WTC11 (cell line): ENCODE results near the gene STK32B. TPM values are rescaled to one million over a fixed set of nuclear protein-coding genes. Genes with fewer than 3 reads are reported as not detected.

Source experiments
- ATAC-seq: fragments of 200-7000 bp; cut with Tn5 transposase; 2 replicates; pipeline ENCODE4 v1.10.0; 2021; ENCODE audit warnings: mild to moderate bottlenecking, moderate library complexity
- CTCF ChIA-PET: fragments of 300-600 bp; sonication (Branson Sonifier 250); formaldehyde crosslinking; loops from one replicate; lab custom pipeline; 2021; ENCODE audit warnings: antibody characterized with exemption; lab: Charles Lee
- POLR2A ChIA-PET: fragments of 350-600 bp; sonication (Branson Sonifier 250); formaldehyde crosslinking; loops from one replicate; lab custom pipeline; 2021; ENCODE audit warnings: antibody characterized with exemption; lab: Charles Lee
- DNase-seq: peaks from one replicate; pipeline ENCODE4 v3.0.0; 2021; ENCODE audit warnings: low spot score
- H3K27ac Mint-ChIP-seq: 2 replicates; pipeline ENCODE4 v1.8.0; 2021; ENCODE audit warnings: mixed read lengths
- H3K27me3 Mint-ChIP-seq: 2 replicates; pipeline ENCODE4 v1.8.0; 2021; ENCODE audit warnings: low read depth, mild to moderate bottlenecking, moderate library complexity, mixed read lengths
- H3K36me3 Mint-ChIP-seq: 2 replicates; pipeline ENCODE4 v1.8.0; 2021; ENCODE audit warnings: mixed read lengths
- H3K4me1 Mint-ChIP-seq: 2 replicates; pipeline ENCODE4 v1.8.0; 2022; ENCODE audit warnings: mixed read lengths
- H3K4me3 Mint-ChIP-seq: 2 replicates; pipeline ENCODE4 v1.8.0; 2021; ENCODE audit warnings: mild to moderate bottlenecking, moderate library complexity, mixed read lengths
- H3K9me3 Mint-ChIP-seq: 2 replicates; pipeline ENCODE4 v1.8.0; 2021; ENCODE audit warnings: mixed read lengths
- CREB1 ChIP-seq: sonication (generic); formaldehyde crosslinking; IDR thresholded peaks from 2 replicates; pipeline ENCODE4 v1.8.0; 2023; ENCODE audit warnings: mild to moderate bottlenecking, missing genetic modification reagents
- ELF4 ChIP-seq: sonication (generic); formaldehyde crosslinking; IDR thresholded peaks from 2 replicates; pipeline ENCODE4 v1.8.1; 2022; ENCODE audit warnings: low read depth, mild to moderate bottlenecking, moderate library complexity, missing genetic modification reagents
- GRHL2 ChIP-seq: fragments of 250-450 bp; sonication (Bioruptor Pico); IDR thresholded peaks from 2 replicates; pipeline ENCODE4 v1.8.0; 2022; ENCODE audit warnings: mild to moderate bottlenecking, moderate library complexity; ENCODE audit not compliant: insufficient replicate concordance, severe bottlenecking
- NR3C1 ChIP-seq: sonication (generic); formaldehyde crosslinking; conservative IDR thresholded peaks from 2 replicates; pipeline ENCODE4 v1.8.1; 2023; ENCODE audit warnings: low read depth, mild to moderate bottlenecking, missing genetic modification reagents
- PRRX2 ChIP-seq: fragments of 250-450 bp; sonication (Bioruptor Pico); IDR thresholded peaks from 2 replicates; pipeline ENCODE4 v1.8.0; 2021; ENCODE audit warnings: mild to moderate bottlenecking
- ZNF138 ChIP-seq: sonication (generic); formaldehyde crosslinking; conservative IDR thresholded peaks from 2 replicates; pipeline ENCODE4 v1.8.1; 2022; ENCODE audit warnings: mild to moderate bottlenecking, moderate library complexity, missing genetic modification reagents
- ZNF263 ChIP-seq: sonication (generic); formaldehyde crosslinking; IDR thresholded peaks from 2 replicates; pipeline ENCODE4 v1.8.1; 2022; ENCODE audit warnings: low read depth, mild to moderate bottlenecking, moderate library complexity, missing genetic modification reagents
- ZNF396 ChIP-seq: fragments of 250-450 bp; sonication (Bioruptor Pico); IDR thresholded peaks from 2 replicates; pipeline ENCODE4 v1.8.0; 2021; ENCODE audit warnings: mild to moderate bottlenecking, moderate library complexity, borderline replicate concordance
- ZNF671 ChIP-seq: fragments of 250-450 bp; sonication (Bioruptor Pico); IDR thresholded peaks from 2 replicates; pipeline ENCODE4 v1.8.0; 2021; ENCODE audit warnings: mild to moderate bottlenecking
- total RNA-seq: library from RNA; stranded (reverse); gene quantifications from 3 replicates; pipeline ENCODE4 v1.2.3, GENCODE V29; 2021
- TF ChIP-seq, protein P1 (sequence below): sonication (generic); formaldehyde crosslinking; IDR thresholded peaks from 2 replicates; pipeline ENCODE4 v1.8.0; 2022; ENCODE audit warnings: mild to moderate bottlenecking, missing genetic modification reagents
- TF ChIP-seq, protein P2 (sequence below): sonication (generic); formaldehyde crosslinking; IDR thresholded peaks from 2 replicates; pipeline ENCODE4 v1.8.0; 2023; ENCODE audit warnings: mild to moderate bottlenecking, missing genetic modification reagents
- TF ChIP-seq, protein P3 (sequence below): sonication (generic); formaldehyde crosslinking; IDR thresholded peaks from 2 replicates; pipeline ENCODE4 v1.8.1; 2023; ENCODE audit warnings: mild to moderate bottlenecking, missing genetic modification reagents, moderate library complexity
- TF ChIP-seq, protein P4 (sequence below): sonication (generic); formaldehyde crosslinking; IDR thresholded peaks from 2 replicates; pipeline ENCODE4 v1.8.1; 2022; ENCODE audit warnings: low read depth, missing genetic modification reagents, borderline replicate concordance
- TF ChIP-seq, protein P5 (sequence below): sonication (generic); formaldehyde crosslinking; IDR thresholded peaks from 2 replicates; pipeline ENCODE4 v1.8.1; 2022; ENCODE audit warnings: missing genetic modification reagents, borderline replicate concordance
- TF ChIP-seq, protein P6 (sequence below): fragments of 250-450 bp; sonication (Bioruptor Pico); IDR thresholded peaks from 2 replicates; pipeline ENCODE4 v1.9.0; 2021; ENCODE audit warnings: mild to moderate bottlenecking, borderline replicate concordance
- TF ChIP-seq, protein P7 (sequence below): sonication (generic); formaldehyde crosslinking; IDR thresholded peaks from 2 replicates; pipeline ENCODE4 v1.8.0; 2022; ENCODE audit warnings: mild to moderate bottlenecking, missing genetic modification reagents
- TF ChIP-seq, protein P8 (sequence below): sonication (generic); formaldehyde crosslinking; IDR thresholded peaks from 2 replicates; pipeline ENCODE4 v1.8.0; 2023; ENCODE audit warnings: missing genetic modification reagents

The STK32B gene
- total RNA-seq, 1 experiment from 2014 or later = 1.9 TPM

DNA sequence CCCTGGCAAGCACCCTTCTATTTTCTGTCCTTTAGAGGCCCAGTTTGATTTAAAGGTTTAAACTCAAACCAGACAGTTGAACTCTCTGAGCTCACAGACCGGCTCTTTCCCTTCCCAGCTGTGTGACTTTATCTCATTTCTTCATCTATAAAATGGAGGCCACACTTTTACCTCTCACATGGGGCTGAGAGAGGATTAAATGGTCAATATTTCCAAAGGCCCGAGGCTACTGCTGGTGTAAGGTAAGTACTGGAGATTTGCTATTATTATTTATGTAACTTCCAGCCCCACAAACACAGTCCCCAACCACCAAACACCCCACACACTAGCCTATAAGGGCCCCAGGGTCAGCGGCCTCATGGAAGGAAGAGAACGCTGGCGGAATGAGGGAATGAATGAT lies 18.5 kb upstream of the STK32B start (continued):
- TF ChIP-seq, protein P1, sequence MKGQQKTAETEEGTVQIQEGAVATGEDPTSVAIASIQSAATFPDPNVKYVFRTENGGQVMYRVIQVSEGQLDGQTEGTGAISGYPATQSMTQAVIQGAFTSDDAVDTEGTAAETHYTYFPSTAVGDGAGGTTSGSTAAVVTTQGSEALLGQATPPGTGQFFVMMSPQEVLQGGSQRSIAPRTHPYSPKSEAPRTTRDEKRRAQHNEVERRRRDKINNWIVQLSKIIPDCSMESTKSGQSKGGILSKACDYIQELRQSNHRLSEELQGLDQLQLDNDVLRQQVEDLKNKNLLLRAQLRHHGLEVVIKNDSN (CRISPR knock-in tag) = no peak
- no peak for TF ChIP-seq GRHL2

DNA sequence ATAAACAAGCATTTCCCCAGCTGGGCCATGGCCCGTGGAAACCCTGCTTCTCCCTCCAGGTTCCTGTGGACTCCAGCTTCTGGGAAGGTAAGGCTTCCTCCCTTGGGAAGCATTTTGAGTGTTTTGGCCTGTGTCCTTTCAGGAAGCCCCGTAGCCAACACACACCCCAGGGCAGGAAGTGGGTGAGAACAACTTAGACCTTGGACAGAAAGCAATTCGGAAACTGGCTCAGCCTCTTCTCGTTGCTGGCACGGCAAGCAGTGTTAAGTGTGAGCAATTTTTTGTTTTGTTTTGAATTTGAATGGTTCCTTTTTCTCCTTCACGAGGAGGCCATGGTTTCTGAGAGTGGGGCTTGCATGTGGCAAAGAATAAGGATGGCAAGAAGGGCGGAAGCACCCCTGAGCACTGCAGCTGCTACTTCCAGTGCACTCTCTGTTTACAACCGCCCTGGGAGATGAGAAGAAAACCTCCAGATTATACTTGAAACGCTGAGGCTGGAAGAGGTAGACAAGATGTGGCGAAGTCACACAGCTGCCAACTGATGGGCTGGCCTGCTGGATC lies 17.9 kb upstream of the STK32B start:
- Mint-ChIP-seq H3K4me1 (peaks cover 19% of the 10 kb centered on the region), H3K9me3 (0 out of 2 replicates have a peak, but pooled peaks cover 3% of the 10 kb centered on the region), H3K36me3 (no peaks in the 10 kb centered on the region), H3K27ac (no peak overlapping the region), H3K27me3 (peaks cover 15% of the 10 kb centered on the region), H3K4me3 (no peak overlapping the region)
- no peak for DNase-seq
- TF ChIP-seq ZNF138 (CRISPR knock-in tag) (no peak), ELF4 (no peak)
- ATAC-seq = no peak
- POLR2A ChIA-PET = no interaction called here
- CTCF ChIA-PET = no interaction called here

DNA sequence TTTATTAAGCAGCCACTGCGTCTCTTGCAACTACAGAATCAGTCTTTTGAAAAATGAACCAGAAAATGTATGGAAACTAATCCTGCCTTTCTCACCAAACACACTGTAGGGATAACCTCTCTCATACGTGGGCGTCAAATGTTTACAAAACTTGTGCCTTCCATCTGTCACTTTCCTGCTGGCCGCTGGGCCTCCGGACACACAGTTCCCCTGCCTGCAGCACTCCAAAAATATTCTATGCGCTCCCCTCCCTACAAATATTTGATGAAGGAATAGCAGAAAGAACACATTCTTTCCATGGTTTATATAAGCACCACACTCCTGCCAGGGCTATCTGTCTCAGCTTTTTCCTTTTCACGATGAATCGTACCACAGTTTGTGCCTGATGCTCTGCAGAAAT lies 17.1 kb upstream of the STK32B start:
- ChIA-PET POLR2A (no interaction called here), CTCF (no interaction called here)
- peaks cover 10% of the 10 kb centered on the region for H3K27me3 Mint-ChIP-seq
- TF ChIP-seq, protein P2, sequence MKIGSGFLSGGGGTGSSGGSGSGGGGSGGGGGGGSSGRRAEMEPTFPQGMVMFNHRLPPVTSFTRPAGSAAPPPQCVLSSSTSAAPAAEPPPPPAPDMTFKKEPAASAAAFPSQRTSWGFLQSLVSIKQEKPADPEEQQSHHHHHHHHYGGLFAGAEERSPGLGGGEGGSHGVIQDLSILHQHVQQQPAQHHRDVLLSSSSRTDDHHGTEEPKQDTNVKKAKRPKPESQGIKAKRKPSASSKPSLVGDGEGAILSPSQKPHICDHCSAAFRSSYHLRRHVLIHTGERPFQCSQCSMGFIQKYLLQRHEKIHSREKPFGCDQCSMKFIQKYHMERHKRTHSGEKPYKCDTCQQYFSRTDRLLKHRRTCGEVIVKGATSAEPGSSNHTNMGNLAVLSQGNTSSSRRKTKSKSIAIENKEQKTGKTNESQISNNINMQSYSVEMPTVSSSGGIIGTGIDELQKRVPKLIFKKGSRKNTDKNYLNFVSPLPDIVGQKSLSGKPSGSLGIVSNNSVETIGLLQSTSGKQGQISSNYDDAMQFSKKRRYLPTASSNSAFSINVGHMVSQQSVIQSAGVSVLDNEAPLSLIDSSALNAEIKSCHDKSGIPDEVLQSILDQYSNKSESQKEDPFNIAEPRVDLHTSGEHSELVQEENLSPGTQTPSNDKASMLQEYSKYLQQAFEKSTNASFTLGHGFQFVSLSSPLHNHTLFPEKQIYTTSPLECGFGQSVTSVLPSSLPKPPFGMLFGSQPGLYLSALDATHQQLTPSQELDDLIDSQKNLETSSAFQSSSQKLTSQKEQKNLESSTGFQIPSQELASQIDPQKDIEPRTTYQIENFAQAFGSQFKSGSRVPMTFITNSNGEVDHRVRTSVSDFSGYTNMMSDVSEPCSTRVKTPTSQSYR (CRISPR knock-in tag) = no peak
- TF ChIP-seq, protein P3, sequence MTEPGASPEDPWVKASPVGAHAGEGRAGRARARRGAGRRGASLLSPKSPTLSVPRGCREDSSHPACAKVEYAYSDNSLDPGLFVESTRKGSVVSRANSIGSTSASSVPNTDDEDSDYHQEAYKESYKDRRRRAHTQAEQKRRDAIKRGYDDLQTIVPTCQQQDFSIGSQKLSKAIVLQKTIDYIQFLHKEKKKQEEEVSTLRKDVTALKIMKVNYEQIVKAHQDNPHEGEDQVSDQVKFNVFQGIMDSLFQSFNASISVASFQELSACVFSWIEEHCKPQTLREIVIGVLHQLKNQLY (CRISPR knock-in tag) = no peak
- TF ChIP-seq, protein P4, sequence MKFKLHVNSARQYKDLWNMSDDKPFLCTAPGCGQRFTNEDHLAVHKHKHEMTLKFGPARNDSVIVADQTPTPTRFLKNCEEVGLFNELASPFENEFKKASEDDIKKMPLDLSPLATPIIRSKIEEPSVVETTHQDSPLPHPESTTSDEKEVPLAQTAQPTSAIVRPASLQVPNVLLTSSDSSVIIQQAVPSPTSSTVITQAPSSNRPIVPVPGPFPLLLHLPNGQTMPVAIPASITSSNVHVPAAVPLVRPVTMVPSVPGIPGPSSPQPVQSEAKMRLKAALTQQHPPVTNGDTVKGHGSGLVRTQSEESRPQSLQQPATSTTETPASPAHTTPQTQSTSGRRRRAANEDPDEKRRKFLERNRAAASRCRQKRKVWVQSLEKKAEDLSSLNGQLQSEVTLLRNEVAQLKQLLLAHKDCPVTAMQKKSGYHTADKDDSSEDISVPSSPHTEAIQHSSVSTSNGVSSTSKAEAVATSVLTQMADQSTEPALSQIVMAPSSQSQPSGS (CRISPR knock-in tag) = no peak
- H3K9me3 Mint-ChIP-seq = 0 out of 2 replicates have a peak, but pooled peaks cover 3% of the 10 kb centered on the region
- no peak overlapping the region for H3K4me3 Mint-ChIP-seq
- H3K27ac Mint-ChIP-seq = no peak overlapping the region
- no peaks in the 10 kb centered on the region for H3K36me3 Mint-ChIP-seq
- ATAC-seq = no peak
- peaks cover 19% of the 10 kb centered on the region for H3K4me1 Mint-ChIP-seq
- no peak for DNase-seq

DNA sequence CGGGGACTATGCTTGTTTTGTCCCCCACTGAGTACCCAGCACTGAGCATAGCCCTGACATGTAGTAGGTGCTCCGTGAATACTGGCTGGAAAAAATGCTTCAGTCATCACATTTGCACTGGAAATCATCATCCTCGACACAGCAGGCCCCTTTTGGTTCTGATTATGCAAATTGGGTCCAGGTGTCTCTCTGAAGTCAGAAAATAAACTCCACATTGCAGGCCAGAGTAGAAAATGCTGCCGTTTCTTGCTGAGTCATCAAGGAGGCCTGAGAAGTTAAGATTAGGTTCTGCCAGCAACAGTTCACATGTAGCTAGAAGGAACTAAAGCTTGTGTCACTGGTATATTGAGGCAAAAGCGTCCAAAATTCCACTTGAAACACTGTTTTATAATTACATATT lies 15.0 kb upstream of the STK32B start:
- ChIA-PET POLR2A (no interaction called here), CTCF (interaction anchor here (0.6 to 0.7 kb wide), 2 partner anchors 292 to 344 kb away, joined by 5 to 6 read pairs; no protein-coding TSS in a partner anchor)
- ATAC-seq (no peak), DNase-seq (no peak)
- H3K4me3 Mint-ChIP-seq = no peak overlapping the region
- H3K27me3 Mint-ChIP-seq = peaks cover 5% of the 10 kb centered on the region; the same call in 1 of the 2 replicates
- no peaks in the 10 kb centered on the region for H3K9me3 Mint-ChIP-seq
- no peaks in the 10 kb centered on the region for H3K36me3 Mint-ChIP-seq
- no peak overlapping the region for H3K27ac Mint-ChIP-seq
- peaks cover 19% of the 10 kb centered on the region for H3K4me1 Mint-ChIP-seq
- TF ChIP-seq CREB1 (no peak), NR3C1 (CRISPR knock-in tag) (no peak), ZNF263 (CRISPR knock-in tag) (no peak), ZNF396 (CRISPR knock-in tag) (no peak), PRRX2 (CRISPR knock-in tag) (no peak), ZNF671 (CRISPR knock-in tag) (no peak)
- TF ChIP-seq, protein P5, sequence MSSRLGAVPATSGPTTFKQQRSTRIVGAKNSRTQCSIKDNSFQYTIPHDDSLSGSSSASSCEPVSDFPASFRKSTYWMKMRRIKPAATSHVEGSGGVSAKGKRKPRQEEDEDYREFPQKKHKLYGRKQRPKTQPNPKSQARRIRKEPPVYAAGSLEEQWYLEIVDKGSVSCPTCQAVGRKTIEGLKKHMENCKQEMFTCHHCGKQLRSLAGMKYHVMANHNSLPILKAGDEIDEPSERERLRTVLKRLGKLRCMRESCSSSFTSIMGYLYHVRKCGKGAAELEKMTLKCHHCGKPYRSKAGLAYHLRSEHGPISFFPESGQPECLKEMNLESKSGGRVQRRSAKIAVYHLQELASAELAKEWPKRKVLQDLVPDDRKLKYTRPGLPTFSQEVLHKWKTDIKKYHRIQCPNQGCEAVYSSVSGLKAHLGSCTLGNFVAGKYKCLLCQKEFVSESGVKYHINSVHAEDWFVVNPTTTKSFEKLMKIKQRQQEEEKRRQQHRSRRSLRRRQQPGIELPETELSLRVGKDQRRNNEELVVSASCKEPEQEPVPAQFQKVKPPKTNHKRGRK (CRISPR knock-in tag) = no peak
- TF ChIP-seq, protein P6, sequence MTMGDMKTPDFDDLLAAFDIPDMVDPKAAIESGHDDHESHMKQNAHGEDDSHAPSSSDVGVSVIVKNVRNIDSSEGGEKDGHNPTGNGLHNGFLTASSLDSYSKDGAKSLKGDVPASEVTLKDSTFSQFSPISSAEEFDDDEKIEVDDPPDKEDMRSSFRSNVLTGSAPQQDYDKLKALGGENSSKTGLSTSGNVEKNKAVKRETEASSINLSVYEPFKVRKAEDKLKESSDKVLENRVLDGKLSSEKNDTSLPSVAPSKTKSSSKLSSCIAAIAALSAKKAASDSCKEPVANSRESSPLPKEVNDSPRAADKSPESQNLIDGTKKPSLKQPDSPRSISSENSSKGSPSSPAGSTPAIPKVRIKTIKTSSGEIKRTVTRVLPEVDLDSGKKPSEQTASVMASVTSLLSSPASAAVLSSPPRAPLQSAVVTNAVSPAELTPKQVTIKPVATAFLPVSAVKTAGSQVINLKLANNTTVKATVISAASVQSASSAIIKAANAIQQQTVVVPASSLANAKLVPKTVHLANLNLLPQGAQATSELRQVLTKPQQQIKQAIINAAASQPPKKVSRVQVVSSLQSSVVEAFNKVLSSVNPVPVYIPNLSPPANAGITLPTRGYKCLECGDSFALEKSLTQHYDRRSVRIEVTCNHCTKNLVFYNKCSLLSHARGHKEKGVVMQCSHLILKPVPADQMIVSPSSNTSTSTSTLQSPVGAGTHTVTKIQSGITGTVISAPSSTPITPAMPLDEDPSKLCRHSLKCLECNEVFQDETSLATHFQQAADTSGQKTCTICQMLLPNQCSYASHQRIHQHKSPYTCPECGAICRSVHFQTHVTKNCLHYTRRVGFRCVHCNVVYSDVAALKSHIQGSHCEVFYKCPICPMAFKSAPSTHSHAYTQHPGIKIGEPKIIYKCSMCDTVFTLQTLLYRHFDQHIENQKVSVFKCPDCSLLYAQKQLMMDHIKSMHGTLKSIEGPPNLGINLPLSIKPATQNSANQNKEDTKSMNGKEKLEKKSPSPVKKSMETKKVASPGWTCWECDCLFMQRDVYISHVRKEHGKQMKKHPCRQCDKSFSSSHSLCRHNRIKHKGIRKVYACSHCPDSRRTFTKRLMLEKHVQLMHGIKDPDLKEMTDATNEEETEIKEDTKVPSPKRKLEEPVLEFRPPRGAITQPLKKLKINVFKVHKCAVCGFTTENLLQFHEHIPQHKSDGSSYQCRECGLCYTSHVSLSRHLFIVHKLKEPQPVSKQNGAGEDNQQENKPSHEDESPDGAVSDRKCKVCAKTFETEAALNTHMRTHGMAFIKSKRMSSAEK = no peak
- TF ChIP-seq, protein P7, sequence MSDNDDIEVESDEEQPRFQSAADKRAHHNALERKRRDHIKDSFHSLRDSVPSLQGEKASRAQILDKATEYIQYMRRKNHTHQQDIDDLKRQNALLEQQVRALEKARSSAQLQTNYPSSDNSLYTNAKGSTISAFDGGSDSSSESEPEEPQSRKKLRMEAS (CRISPR knock-in tag) = no peak
- TF ChIP-seq, protein P8, sequence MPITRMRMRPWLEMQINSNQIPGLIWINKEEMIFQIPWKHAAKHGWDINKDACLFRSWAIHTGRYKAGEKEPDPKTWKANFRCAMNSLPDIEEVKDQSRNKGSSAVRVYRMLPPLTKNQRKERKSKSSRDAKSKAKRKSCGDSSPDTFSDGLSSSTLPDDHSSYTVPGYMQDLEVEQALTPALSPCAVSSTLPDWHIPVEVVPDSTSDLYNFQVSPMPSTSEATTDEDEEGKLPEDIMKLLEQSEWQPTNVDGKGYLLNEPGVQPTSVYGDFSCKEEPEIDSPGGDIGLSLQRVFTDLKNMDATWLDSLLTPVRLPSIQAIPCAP (CRISPR knock-in tag) = no peak
